Suppressor macrophage treated with lipopolysaccharide for 4 hours (primary cell): Measurements from ENCODE around the gene HIVEP2.

Experiments
- DNase-seq: peaks from one replicate; pipeline ENCODE4 v3.0.0-alpha.2; 2020

Gene HIVEP2

DNA sequence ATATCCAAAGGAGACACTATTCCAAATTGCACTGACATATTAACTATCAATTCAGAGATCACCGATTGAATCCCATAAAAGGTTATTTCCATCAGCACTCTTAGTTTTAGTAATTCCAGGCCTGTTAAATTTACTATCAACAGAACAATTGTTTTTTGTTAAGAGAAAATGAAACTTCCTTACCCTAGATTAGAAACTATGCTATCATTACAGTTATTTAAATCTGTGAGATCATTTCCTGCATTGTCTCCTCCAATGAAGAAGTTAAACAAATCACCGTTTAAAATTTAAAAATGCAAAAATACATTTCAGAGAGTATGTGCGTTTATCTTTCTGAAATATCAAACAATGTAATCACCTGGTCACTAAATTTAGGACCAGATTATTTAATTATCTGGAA lies 57.5 kb downstream of the HIVEP2 start:
- DNase-seq = peak; percentile 37

DNA sequence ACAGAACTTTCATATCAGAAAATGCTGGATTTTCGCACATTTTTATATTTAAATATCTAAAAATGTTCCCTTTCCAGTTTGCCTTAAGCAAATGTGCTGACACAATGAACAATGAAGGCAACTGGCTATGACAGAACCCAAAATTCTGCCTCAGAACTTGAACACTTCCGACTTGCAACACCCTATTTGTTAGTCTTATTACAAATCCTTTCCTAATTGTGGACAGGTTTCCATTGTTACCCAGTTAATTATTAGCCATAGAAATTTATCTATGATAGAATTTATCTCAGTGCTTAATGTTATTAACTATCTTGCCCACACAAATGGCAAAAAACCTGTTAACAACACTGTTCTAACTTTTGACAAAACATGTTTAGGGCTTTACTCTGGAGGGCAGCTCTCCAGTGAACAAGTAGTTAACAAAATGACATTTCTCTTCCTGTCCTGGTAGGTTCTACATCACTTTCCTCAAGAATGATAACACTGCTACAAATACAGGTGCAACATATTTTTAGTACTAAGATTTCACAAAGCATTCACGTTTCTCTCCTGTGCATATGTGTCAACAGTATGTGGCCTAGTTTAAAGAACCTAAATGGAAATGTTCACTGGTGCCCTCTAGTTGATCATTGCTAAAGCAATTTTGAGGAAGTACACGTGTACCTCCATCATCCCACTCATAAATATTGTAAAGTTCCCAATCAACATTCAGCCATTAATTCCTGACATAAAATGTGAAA lies 58.4 kb downstream of the HIVEP2 start:
- peak; percentile 46 for DNase-seq

DNA sequence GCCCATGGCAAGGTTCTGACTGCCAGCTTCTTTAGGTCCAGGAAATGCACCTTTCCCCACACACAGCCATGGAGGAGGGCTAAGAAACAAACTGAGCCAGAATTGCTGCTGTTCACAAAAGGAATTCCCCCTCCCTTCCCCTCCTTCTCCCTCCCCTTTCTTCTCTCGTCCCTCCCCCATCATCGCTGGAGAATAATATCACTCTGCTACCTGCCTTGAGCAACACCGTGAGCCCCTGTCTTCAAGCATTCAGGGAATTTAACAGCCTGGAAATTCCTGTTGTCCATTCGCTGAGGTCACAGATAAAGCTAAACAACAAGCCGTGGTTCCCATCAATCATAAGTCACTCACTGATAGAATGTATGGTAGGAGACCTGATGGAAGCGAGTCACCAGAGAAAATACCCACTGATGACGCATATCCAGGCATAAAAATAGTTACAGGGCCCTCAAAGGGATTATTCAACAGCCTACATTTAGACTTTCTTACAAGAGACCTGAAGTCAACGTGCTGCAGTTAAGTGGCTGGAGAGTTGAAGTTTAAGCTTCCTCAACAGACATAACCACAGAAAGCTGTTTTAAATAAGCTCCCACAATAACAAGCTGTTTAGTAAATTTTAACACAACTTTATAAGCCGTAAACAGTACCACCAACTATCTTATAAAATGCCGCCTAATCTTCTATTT lies 59.7 kb downstream of the HIVEP2 start:
- peak; percentile 94 for DNase-seq

DNA sequence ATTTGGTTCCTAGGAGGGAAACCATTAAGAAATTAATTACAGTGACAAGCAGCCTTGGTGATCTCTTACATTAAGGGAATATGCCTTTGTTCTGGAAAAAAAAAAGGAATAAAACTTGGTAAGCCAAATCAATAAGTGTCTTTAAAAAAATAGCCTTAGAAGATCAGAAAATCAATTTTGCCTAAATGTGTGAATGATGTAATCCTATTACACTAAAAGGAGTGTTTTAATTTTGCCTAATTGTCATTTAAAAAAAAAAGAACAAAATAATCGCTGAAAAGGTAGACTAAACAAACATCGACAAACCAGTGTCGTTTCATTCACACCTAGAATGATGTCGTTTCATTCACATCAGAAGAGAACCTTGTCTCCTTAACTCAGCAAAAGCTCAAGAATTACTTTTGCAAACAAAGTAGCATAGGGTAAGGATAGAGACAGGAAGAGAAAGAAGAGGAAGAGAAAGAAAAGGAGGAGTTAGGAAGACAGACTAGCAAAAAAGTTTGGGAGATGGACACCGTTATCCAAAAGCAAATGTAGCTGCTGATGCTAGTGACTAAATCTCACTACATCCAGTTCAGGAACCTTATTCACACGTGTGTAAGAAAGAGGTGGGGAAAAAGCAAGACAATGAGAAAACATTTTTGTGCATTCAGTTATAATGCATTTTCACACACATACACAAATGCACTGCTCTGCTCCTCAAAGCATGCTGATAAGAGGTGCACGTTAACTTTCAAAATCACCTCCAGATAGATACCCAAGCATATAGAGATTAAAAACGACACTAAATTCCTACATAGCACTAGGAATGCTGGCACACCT lies 60.6 kb downstream of the HIVEP2 start:
- no peak for DNase-seq

DNA sequence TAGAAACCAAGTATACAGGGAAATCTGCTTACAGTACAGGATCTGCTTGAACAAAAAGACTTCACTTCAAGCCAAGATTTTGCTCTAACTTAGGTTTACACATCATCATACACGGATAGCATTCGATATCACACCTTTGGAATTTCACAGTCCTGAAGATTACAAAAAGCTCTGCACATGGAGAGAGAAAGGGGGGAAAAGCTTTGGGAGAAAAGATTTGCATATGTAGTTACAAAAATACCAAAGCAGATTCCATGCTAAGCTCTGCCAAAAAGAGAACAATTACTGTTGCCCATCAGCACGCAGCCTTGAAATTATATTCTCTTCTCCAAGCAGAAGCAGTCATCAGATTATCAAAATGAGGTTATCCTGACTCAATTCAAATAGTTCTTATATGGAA lies 62.0 kb downstream of the HIVEP2 start:
- no peak for DNase-seq

DNA sequence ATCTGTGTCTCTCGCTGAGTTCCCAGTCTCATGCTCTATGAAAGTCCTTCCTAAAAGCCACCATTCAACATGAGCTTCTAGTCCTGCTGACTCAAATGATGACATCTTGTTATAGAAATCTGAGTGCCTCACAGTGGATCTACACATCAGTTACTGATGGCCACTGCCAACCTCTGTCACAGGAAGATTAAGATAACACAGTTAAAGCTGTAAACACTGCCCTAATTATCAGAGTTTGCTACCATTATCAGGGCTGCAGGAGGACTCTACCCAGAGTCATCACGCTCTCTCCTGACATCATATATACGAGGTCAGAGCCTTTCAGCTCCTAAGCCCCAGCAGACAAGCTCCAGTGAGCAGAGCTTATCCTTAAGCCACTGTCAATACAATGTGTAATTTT lies 63.2 kb downstream of the HIVEP2 start:
- DNase-seq = no peak

DNA sequence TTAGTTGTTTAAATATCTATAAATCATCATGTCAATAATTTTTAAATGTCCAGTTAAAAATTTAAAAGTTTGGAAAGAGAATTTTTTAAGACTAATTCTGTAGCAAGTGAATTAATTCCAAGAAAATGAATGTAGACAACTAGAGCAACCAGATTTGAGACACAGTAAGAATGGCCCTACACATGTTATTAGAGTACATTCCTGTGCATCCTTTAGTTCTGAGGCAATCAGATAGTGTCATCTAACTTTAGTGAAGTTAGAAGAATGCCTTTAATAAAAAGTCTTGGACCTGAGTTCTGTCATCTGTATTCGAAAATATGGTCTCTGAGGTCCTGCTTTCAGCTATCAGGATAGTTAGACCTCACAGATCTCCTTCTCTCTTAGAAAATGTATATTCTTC lies 63.7 kb downstream of the HIVEP2 start:
- DNase-seq = no peak

DNA sequence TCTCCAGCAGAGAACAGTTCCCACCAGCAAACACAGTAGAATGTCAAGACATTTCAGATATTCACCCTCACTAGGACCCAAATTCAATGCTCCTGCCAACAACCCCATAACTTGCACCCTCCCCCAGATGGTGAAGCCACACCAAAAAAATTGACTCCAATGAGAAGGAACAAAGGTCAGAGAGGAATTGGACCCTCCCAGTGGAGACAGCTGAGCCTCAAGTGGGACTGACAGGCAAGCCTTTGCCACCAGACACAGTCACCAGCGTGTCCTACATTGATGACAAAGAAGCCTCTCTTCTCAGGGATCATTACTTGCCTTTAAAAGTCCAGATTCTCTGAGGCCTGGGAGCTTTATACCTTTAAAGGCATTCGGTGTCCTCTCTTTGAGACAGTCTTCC lies 64.8 kb downstream of the HIVEP2 start:
- no peak for DNase-seq

DNA sequence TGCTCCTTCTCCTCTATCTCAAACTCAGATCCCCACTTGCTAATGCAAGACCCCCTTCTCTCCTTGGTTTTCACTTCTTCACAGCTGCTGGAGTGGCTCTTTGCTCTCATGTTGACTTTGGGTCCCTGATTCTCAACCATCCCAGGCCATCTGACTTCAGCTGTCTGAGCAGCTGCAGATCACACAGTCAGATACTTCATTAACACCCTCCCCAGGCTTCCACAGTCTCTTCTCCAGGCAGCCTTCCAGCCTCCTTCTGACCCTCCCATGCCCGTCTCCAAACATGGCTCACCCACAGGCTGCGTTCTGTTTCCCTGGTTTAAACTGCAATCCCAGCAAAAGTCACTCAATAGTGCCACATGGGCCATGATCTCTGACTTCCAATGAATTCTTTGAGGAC lies 65.4 kb downstream of the HIVEP2 start:
- DNase-seq = no peak

DNA sequence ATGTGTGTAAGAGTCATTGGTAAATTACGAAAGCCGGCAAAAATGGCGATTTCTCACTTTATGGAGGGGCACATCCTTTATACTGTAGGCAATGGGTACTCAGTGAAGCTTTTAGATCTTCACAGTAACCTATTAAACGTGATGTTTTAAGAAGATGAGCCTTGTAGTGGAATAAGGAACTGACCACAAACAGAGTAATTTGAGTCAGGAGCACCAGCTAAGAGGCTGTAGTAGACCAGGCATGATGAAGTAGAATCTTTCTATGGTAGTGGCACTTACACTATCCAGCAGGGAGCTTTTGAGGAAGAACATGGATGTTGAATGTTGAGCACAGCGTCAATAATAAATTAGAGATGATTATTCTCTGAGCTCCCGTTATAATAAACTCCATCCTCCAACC lies 65.9 kb downstream of the HIVEP2 start:
- no peak for DNase-seq

DNA sequence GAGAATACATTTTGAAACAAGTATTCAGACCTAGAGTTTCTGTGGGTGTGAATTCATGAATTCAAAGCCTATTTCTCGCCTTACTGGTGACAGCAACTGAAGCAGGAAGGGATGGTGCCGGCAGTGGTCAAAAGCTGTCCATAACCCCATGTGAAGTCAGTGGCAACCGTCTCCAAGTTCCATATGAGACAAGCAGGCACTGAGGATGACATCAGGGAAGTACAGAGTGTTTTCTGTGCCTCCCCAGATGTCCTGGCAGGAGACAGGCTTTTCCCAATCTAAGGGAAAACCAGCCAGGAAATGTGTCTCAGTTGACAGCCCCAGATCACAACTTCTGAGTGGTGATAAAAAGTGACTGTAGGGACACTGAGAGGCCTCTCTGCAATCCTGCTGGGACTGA lies 66.6 kb downstream of the HIVEP2 start:
- DNase-seq = no peak

DNA sequence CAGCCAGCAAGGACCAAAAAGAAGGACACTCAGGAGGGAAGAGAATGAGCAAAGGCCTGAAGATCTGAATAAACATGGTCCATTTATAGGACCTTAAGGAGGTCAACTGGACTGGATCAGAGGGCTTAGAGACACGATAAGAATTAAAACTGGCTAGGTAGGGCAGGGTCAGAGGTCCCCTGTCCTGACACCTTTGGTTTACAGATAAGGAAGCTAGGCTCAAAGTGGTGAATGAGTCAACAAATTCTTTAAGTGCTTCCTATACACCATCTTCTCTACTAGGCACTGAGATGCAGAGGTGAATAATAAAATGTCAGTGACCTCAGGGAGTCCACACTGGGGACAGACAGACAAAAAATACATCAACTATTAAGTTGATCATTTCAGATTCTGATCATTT lies 70.3 kb downstream of the HIVEP2 start:
- no peak for DNase-seq

DNA sequence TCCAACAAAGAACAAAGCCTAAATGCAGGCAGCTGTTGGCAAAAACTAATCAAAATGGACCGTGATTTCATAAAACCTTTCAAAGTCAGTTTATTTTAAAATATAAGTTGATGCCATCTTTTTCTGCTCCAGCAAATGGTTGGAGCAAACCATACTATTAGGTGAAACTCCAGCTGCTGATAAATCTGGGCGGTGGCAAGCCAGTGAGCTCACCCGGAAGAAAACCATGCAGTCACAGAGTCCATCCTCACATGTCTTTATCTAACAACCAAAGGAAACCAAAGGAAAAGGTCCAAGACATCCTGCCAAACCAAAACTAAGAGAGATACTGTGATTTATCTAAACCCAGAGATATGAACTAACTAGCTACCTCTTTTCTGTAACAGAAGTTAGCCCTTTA lies 72.6 kb downstream of the HIVEP2 start:
- peak; percentile 52 for DNase-seq

DNA sequence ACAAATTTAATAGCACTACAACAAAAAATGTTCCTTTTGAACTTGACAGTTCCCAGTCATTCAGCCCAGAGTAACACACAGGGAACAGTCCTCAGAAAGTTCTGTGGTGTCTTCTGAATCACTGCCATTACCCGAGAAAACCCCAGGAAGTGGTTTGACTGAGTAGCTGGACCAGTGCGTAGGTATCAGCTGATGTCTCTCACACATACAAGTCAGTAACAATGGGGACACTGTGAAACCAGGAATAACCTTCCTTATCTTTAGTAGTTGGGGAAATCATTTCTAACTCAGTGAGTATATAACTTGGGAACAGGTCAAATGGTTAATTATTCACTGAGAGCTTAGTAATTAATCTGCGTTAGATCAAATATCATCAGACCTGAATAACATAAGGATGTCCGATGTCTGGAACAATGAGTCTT lies 73.1 kb downstream of the HIVEP2 start:
- DNase-seq = peak; percentile 91

DNA sequence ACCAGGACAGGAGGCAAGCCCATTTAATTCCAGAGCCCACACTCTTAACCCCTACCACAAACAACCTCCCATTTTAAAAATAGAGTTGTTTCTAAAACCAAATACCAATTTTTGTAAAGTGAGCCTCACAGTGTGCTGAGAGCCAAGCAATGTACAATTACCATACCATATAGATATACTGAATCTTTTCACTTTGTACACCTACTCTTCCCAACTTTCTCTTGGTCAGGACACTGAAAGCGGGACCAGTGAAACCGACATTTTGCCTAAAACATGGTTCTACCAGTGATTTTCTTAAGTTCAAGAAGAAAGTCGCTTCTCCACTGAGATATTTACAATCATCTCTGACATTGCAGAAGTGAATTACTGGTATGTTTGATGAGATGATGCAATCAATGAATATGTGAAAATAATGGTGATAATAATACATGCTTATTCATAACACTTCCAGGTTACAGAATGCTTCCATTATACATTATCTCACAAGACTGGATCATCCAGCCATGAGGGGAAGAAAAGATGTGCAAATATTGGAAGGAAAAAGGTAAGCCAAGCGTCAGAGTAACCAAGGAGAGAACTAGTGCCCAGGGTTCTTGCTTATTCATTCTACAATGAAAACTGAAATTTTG lies 74.1 kb downstream of the HIVEP2 start:
- peak; percentile 63 for DNase-seq

DNA sequence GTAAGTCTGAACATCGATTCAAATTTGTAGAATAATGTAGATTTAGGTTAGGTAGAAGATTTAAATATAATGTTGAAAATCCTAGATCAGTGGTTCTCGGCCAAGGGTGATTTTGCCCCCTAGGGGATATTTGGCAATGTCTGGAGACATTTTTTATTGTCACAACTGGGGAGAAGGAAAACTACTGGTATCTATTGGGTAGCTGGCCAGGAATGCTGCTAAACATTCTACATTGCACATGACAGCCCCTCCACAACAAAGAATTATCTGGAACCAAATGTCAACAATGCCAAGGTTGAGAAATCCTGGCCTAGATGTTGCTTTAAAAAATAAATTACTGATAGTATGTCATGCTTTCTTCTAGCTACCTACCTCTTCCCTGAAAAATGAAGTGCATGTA lies 76.1 kb downstream of the HIVEP2 start:
- no peak for DNase-seq

DNA sequence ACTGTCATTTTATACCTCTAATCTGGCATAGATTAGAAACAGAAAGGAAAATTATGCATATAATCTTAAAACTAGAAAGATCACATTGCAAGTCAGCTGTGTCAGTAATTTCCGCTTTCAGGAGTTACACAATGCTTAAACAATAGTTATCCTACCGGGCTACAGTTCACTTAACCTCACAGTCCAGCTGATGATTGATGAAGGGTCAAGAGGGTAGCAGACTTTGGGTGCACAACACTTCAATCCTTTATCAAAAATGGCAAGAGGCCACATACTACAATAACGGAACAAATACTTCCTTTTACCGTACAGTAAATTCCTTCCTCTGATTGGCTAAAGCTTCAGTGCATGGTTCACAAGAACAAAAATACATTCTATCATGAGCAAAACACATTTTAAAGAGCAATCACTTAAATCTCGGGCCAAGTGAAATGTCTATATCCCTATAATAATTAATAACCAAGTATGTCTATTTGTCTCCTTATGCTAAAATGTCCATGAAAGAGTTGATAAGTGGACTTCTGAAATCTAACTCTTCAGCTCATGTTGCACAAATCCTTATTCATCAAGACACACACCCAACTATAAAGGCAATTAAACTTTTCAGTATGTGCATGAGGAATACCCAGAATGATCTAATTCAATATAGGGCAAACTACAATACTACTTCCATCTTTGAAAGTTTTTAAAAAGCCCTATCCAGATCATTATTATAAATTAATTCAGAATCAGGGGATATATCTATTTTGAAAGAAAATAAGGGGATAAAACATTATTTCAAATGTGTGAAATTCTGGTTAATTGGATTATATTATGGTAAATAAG lies 76.8 kb downstream of the HIVEP2 start:
- DNase-seq = peak; percentile 82

DNA sequence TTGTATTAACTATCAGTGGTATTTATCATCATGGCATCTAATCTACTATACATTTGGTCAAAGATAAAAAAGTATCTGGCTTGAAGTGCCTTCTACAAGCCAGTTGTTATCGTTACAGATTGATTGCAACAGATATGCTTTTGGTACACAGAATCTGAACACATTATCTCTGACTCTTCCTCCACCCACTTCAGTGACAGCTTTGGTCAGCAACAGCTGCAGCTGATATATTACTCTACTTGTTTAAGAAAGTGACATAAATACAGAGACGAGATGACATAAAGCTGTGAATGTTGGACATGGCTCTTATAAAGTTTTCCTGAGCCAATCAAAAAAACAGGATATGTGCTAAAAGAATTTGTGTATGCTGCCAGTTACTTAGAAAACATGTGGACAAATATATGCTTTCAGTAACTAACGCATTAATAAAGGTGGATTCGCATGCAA lies 77.6 kb downstream of the HIVEP2 start:
- peak; percentile 61 for DNase-seq

DNA sequence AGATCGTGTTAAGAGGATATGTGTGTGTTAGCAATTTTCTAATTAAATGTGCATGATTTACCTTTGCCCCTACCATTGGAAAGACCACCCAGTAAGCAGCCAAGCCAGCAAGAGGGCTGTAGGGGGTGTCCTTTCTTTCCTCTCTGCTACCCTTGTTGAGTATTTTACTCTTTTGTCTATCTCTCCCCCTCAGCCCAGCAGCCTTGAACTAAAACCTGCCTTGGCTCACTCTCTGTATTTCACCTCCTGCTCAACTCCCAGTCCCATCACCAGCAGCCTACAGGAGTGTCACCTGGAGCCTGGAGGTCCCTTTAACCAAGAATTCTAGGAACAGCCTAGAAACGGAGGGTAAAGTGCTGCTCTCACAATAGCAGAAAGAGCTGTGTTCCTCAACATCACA lies 81.0 kb downstream of the HIVEP2 start:
- DNase-seq = no peak

DNA sequence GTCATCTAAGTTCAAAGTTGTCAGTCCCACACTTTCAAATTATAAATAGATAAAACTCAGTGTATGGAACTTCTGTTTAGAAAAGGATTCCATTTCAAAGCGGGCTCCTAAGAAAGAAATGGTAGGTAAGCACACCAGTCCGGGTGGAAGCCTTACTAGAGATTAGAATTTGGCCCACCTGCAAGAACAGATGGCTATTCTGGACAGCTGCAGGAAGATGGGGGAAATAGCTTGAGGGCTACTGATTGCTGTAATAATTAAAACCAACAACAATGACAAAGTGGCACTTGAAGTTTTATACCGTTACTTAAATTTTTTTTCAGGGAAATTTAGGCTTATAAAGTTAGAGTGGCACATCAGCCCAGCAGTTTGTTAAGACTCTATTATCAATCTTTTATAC lies 83.3 kb downstream of the HIVEP2 start:
- no peak for DNase-seq

DNA sequence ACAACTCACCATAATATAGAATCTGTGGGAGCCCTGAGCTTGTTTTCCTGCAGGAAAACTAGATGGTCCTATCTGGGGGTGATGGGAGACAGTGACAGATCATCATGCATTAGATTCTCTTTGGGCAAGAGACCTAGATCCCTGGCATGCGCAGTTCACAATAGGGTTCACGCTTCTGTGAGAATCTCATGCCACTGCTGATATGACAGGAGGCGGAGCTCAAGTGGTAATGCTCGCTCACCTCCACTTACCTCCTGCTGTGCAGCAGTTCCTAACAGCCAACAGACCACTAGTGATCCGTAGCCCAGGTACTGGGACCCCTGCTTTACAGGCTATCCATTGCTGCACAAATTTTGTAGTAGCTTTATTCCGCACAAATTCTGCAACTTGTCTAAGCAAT lies 84.5 kb downstream of the HIVEP2 start:
- DNase-seq = no peak

DNA sequence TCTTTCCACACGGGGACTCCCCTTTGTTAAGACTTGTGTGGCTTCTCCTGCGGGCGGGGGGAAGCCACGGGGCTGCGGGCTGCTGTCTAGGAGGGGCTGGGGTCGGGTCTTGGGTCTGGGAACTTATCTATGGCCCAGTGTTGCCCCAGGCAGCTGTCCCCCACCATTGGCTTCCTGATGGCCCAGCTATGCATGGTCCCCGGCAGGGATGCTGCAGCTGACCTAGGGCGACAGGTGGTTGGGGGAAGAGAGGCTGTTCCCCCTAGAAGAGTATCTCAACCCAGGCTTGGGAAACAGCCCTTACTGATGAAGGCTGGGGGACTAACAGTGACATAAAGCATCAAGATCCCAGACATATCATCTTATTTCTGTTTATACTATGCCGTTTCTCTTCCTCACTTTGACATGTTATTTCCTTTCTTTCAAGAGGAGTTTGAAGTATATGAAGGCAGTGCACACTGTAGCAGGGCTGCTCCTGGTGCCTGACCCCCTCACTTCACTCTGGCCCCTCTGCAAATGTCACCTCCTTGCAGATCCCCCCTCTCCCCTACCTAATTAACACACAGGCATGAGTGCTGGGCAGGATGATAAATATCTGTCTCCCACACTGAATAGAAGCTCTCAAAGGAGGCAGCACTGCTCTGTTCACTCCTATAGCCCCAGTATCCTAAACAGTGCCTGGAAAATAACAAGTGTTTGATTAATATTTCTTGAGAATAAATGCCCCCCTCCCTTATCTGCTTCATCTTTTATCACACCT lies 87.0 kb downstream of the HIVEP2 start:
- no peak for DNase-seq
